ENCODE measurements around the gene TCEANC.
A peak's percentile ranks its signal among the peaks of the same experiment; 100 is the strongest.
"Not testable (repeated sequence)": the region's sequence is repeated elsewhere in the genome, so short reads cannot be mapped to it uniquely, and the experiment has no call there.

TCEANC gene

DNA sequence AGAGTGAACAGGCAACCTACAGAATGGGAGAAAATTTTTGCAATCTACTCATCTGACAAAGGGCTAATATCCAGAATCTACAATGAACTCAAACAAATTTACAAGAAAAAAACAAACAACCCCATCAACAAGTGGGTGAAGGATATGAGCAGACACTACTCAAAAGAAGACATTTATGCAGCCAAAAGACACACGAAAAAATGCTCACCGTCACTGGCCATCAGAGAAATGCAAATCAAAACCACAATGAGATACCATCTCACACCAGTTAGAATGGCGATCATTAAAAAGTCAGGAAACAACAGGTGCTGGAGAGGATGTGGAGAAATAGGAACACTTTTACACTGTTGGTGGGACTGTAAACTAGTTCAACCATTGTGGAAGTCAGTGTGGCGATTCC is 11.3 kb upstream of the TCEANC start:
- not testable (repeated sequence) for H3K4me3 ChIP-seq (ENCODE audit: low read length); H3K9ac ChIP-seq (ENCODE audit: low read depth, low read length); H3K4me1 ChIP-seq (ENCODE audit: insufficient read depth, low read length); H3K36me3 ChIP-seq (ENCODE audit: insufficient read depth, low read length); H3K27me3 ChIP-seq (ENCODE audit: insufficient read depth, low read length); H3K27ac ChIP-seq (ENCODE audit: low read depth, low read length); H3K9me3 ChIP-seq (ENCODE audit: insufficient read depth, low read depth, low read length)
- WGBS, result no CpG with 5 or more reads among the region's 4 CpGs

DNA sequence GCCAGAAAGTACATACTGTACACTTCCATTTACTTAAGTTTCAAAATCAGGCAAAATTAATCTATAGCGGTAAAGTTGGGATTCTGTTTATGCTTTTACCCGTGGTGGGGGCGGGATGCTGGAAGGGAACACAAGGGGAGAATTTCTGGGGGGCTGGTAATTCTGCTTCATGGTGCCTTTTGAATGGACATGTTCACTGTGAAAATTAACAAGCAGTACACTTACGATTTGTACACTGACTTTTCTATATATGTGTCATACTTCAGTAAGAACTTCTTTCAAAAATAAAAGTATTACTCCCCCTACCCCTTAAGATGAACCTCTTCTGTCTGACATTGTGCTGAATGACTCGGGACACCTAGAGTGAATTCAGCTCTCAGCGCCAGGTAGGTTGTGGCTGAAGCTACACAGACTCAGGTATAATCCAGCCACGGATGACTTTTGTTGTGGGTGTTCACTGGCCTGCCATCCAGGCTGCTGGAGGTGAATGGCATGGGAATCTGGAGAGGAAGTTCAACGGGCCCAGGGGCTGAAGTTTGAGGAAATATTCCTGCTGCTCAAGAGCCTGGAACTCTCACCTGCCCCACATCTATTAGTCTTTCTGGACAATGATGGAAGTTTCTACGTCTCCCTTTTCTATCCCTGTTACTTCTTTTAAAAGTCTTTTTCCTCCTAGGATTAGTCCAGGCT is 7.3 kb upstream of the TCEANC start:
- H3K27ac ChIP-seq (ENCODE audit: low read depth, low read length), result no peak overlapping the region
- no peak overlapping the region for H3K9ac ChIP-seq (ENCODE audit: low read depth, low read length)
- no peaks in the 10 kb centered on the region for H3K27me3 ChIP-seq (ENCODE audit: insufficient read depth, low read length)
- WGBS, result 70% methylated on average over 8 of the region's 9 CpGs
- no peaks in the 10 kb centered on the region for H3K4me1 ChIP-seq (ENCODE audit: insufficient read depth, low read length)
- no peak overlapping the region for H3K4me3 ChIP-seq (ENCODE audit: low read length)
- no peaks in the 10 kb centered on the region for H3K9me3 ChIP-seq (ENCODE audit: insufficient read depth, low read depth, low read length)
- H3K36me3 ChIP-seq (ENCODE audit: insufficient read depth, low read length), result no peaks in the 10 kb centered on the region

DNA sequence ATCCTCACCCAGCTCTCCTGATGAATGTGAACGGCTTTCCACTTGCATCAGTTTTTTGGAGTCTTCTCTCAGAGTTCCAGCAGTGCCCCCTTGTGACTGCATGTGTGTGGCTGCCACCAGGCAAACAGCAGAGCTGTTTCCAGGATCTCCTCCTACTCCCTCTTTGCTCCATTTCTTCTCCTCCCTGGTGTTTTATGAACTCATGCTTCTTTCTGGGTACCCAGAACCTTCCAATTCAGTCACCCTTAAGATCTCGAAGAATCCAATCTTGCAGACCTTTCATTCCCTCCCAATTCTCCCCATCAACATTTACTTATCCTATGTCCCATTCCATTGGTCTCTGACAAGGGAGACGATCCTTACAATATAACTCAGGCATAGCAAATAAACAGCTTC is 6.8 kb upstream of the TCEANC start:
- Histone ChIP-seq H3K27me3 (ENCODE audit: insufficient read depth, low read length) (no peaks in the 10 kb centered on the region), H3K27ac (ENCODE audit: low read depth, low read length) (no peak overlapping the region), H3K9me3 (ENCODE audit: insufficient read depth, low read depth, low read length) (no peaks in the 10 kb centered on the region), H3K4me1 (ENCODE audit: insufficient read depth, low read length) (no peaks in the 10 kb centered on the region), H3K9ac (ENCODE audit: low read depth, low read length) (no peak overlapping the region), H3K4me3 (ENCODE audit: low read length) (no peak overlapping the region), H3K36me3 (ENCODE audit: insufficient read depth, low read length) (no peaks in the 10 kb centered on the region)
- 43% methylated on average over 3 of the region's 3 CpGs for WGBS

DNA sequence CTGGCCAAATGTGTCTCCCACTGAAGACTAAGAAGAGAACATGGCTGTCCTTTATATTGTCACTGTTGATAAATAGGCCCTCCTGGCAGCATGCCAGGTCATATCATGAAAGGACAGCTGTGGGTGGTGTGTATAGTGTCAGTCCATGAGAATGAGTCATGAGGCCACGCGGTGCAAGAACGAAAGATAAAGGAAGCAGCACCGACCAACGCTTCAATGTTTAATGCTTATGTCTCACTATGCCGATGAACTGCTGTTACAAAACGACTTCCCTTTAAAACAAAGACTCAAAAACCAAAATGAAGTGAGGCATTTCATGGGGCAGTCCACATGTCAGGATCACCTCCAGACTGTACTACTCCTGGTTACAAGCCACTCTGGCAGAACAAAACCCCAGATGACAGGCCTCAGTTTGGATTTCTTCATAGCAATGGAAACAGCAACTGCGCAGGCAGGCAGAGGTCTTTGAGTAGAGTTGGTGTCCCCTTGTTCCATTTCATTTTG is 5.2 kb upstream of the TCEANC start:
- Histone ChIP-seq H3K9ac (ENCODE audit: low read depth, low read length) (no peak overlapping the region), H3K27ac (ENCODE audit: low read depth, low read length) (no peak overlapping the region), H3K27me3 (ENCODE audit: insufficient read depth, low read length) (no peaks in the 10 kb centered on the region), H3K4me1 (ENCODE audit: insufficient read depth, low read length) (no peaks in the 10 kb centered on the region), H3K9me3 (ENCODE audit: insufficient read depth, low read depth, low read length) (no peaks in the 10 kb centered on the region), H3K36me3 (ENCODE audit: insufficient read depth, low read length) (no peaks in the 10 kb centered on the region), H3K4me3 (ENCODE audit: low read length) (no peak overlapping the region)
- WGBS, result 90% methylated on average over 8 of the region's 8 CpGs

DNA sequence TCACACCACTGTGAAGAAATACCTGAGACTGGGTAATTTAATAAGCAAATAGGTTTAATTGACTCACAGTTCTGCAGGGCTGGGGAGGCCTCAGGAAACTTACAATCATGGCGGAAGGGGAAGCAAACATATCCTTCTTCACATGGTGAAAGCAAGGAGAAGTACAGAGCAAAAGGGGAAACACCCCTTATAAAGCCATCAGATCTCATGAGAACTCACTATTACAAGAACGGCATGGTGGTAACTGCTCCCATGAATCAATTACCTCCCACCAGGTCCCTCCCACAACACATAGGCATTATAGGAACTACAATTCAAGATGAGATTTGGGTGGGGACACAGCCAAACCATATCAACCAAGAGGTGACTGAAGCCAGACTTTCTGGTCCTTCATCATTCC is 4.6 kb upstream of the TCEANC start:
- not testable (repeated sequence) for H3K4me1 ChIP-seq (ENCODE audit: insufficient read depth, low read length); H3K27me3 ChIP-seq (ENCODE audit: insufficient read depth, low read length); H3K9ac ChIP-seq (ENCODE audit: low read depth, low read length); H3K36me3 ChIP-seq (ENCODE audit: insufficient read depth, low read length); H3K4me3 ChIP-seq (ENCODE audit: low read length); H3K9me3 ChIP-seq (ENCODE audit: insufficient read depth, low read depth, low read length); H3K27ac ChIP-seq (ENCODE audit: low read depth, low read length)
- WGBS, result 83% methylated on average over 2 of the region's 2 CpGs

DNA sequence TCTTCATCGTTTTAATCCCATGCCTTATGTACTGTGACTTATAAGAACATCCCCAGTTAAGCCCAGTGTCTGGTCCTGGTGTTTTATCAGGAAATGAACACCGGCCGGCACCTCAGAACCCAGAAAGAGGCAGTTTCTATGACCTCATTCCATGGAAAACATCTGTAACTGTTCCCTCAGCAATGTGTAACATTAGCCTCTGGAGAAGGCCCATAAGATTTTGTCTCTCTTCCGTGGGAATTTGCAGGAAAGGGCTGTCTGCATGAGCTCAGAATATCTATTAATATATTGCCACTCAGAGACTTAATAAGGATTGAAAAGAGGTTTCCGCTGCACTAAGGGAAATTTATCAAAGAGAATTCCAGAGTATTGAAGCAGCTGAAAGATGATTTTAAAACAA is 3.1 kb upstream of the TCEANC start:
- Histone ChIP-seq H3K9ac (ENCODE audit: low read depth, low read length) (no peak overlapping the region), H3K9me3 (ENCODE audit: insufficient read depth, low read depth, low read length) (no peaks in the 10 kb centered on the region), H3K4me1 (ENCODE audit: insufficient read depth, low read length) (peaks cover 4% of the 10 kb centered on the region; the same call in 1 of the 2 replicates), H3K36me3 (ENCODE audit: insufficient read depth, low read length) (no peaks in the 10 kb centered on the region), H3K27me3 (ENCODE audit: insufficient read depth, low read length) (no peaks in the 10 kb centered on the region), H3K4me3 (ENCODE audit: low read length) (no peak overlapping the region), H3K27ac (ENCODE audit: low read depth, low read length) (no peak overlapping the region)
- 95% methylated on average over 5 of the region's 5 CpGs for WGBS

DNA sequence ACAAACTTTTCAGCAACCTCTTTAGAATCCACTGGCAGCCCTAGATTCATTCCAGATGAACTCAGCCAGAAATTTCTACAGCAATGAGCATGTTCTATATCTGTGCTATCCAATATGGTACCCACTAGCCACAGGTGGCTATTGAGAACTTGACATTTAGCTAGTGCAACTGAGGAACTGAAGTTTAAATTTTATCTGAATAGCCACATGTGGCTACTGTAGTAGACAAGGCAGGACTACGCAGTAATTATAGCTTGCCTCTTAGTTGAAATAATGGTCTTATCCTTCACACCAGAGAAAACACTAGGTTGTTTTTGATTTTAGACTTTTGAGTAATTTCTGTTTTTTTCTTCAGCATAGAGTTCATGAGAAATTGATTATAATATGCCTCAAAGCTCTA is 2.6 kb upstream of the TCEANC start:
- Histone ChIP-seq H3K9ac (ENCODE audit: low read depth, low read length) (no peak overlapping the region), H3K9me3 (ENCODE audit: insufficient read depth, low read depth, low read length) (no peaks in the 10 kb centered on the region)

DNA sequence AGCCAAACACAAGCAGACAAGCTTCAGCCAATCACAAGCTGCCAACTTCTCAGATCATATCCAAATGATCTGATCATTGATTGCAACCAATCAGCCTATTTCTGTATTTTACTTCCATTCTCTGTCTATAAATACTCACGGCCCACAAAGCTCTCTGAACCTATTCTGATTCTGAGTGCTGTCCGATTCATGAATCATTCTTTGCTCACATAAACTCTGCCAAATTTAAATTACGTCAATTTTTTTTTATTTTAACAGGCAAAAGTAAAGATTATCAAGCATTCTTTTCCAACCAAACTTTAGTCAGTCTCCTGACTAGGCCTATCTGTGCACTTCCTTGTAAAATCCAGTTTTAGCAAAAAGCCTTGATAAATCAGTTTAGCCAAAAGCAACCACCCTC is 1.8 kb upstream of the TCEANC start:
- H3K9me3 ChIP-seq (ENCODE audit: insufficient read depth, low read depth, low read length), result no peaks in the 10 kb centered on the region
- 97% methylated on average over 3 of the region's 3 CpGs for WGBS
- peaks cover 4% of the 10 kb centered on the region; the same call in 1 of the 2 replicates for H3K4me1 ChIP-seq (ENCODE audit: insufficient read depth, low read length)
- no peak overlapping the region for H3K9ac ChIP-seq (ENCODE audit: low read depth, low read length)
- no peaks in the 10 kb centered on the region for H3K27me3 ChIP-seq (ENCODE audit: insufficient read depth, low read length)
- H3K36me3 ChIP-seq (ENCODE audit: insufficient read depth, low read length), result no peaks in the 10 kb centered on the region
- no peak overlapping the region for H3K4me3 ChIP-seq (ENCODE audit: low read length)
- no peak overlapping the region for H3K27ac ChIP-seq (ENCODE audit: low read depth, low read length)

More for the DNA sequence above, 2.6 kb upstream of the TCEANC start:
- Histone ChIP-seq H3K36me3 (ENCODE audit: insufficient read depth, low read length) (no peaks in the 10 kb centered on the region), H3K4me1 (ENCODE audit: insufficient read depth, low read length) (peaks cover 4% of the 10 kb centered on the region; the same call in 1 of the 2 replicates), H3K27ac (ENCODE audit: low read depth, low read length) (no peak overlapping the region), H3K4me3 (ENCODE audit: low read length) (no peak overlapping the region), H3K27me3 (ENCODE audit: insufficient read depth, low read length) (no peaks in the 10 kb centered on the region)
- no CpG with 5 or more reads among the region's 1 CpG for WGBS

DNA sequence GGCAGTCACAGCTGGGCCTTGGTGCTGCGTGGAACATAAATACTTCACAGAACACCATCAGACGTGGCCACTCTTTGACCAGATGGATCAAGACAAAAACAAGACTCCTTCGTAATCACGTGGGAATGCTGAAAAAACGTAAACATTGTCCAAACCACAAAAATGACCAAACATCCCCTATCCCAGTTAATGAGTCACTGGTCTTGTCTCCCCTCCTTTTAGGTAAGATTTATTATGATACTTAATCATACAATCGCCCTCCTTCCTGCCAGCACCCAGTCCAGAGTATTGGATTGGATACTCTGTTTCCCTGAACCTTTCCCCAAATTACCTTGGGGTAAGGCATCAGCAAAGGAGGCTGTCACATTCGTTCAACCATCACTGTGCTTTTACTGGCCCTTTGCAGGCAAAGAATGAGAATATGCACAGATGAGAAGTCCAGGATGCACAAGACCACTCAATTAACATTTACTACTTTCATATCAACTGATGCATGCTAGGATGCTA is 601 bp upstream of the TCEANC start:
- Histone ChIP-seq H3K9ac (ENCODE audit: low read depth, low read length) (peak overlapping the region; percentile 64; the same call in 1 of the 2 replicates), H3K4me1 (ENCODE audit: insufficient read depth, low read length) (peaks cover 4% of the 10 kb centered on the region; the same call in 1 of the 2 replicates), H3K4me3 (ENCODE audit: low read length) (peak overlapping the region; percentile 80), H3K27ac (ENCODE audit: low read depth, low read length) (peak overlapping the region; percentile 93), H3K9me3 (ENCODE audit: insufficient read depth, low read depth, low read length) (no peaks in the 10 kb centered on the region), H3K27me3 (ENCODE audit: insufficient read depth, low read length) (no peaks in the 10 kb centered on the region), H3K36me3 (ENCODE audit: insufficient read depth, low read length) (no peaks in the 10 kb centered on the region)
- WGBS, result 88% methylated on average over 7 of the region's 7 CpGs

DNA sequence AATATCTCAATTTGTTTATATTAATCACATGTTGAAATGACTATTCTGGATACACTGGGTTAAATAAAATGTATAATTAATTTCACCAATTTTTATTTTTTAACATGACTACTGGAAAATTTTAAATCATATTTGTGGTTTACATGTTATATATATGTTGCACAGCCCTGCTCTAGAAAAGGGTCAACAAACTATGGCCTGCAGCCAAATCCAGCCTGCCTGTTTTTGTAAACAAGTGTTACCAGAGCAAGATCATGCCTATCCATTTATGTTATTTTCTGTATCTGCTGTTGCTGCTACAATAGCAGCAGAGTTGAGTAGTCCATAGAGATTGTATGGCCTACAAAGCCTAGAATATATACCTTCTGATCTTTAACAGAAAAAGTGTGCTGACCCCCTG is 1.2 kb downstream of the TCEANC start:
- peak overlapping the region; percentile 80 for H3K4me3 ChIP-seq (ENCODE audit: low read length)
- no peaks in the 10 kb centered on the region for H3K9me3 ChIP-seq (ENCODE audit: insufficient read depth, low read depth, low read length)
- peaks cover 7% of the 10 kb centered on the region; the same call in 1 of the 2 replicates for H3K4me1 ChIP-seq (ENCODE audit: insufficient read depth, low read length)
- H3K27ac ChIP-seq (ENCODE audit: low read depth, low read length), result no peak overlapping the region
- no peaks in the 10 kb centered on the region for H3K36me3 ChIP-seq (ENCODE audit: insufficient read depth, low read length)
- H3K9ac ChIP-seq (ENCODE audit: low read depth, low read length), result no peak overlapping the region
- no peaks in the 10 kb centered on the region for H3K27me3 ChIP-seq (ENCODE audit: insufficient read depth, low read length)

DNA sequence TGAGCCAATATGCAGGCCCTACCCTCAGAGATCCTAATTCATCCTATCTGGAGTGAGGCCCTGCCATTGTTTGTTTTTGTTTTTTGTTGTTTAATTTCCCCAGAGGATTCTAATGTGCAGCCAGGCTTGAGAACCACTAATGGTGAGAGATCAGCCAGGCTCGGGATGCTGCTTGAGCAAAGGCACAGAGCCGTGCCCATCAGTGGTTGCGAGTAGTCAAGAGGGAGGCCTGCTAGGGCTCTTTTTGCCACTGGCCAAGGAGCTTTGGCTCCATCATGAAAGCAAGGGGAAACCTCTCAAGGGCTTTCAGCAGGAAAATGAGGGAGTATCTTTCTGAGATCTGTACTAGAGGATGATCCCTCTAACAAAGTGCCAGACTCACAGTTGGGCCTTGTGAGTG is 2.7 kb downstream of the TCEANC start:
- Histone ChIP-seq H3K27ac (ENCODE audit: low read depth, low read length) (no peak overlapping the region), H3K27me3 (ENCODE audit: insufficient read depth, low read length) (no peaks in the 10 kb centered on the region), H3K9ac (ENCODE audit: low read depth, low read length) (no peak overlapping the region), H3K9me3 (ENCODE audit: insufficient read depth, low read depth, low read length) (no peaks in the 10 kb centered on the region), H3K4me1 (ENCODE audit: insufficient read depth, low read length) (peaks cover 7% of the 10 kb centered on the region; the same call in 1 of the 2 replicates), H3K36me3 (ENCODE audit: insufficient read depth, low read length) (no peaks in the 10 kb centered on the region), H3K4me3 (ENCODE audit: low read length) (no peak overlapping the region)
- 94% methylated on average over 3 of the region's 3 CpGs for WGBS

Data from HUES64 (cell line).